ENCODE results near the gene BCL11A. TPM values are rescaled to one million over a fixed set of nuclear protein-coding genes. Genes with fewer than 3 reads are reported as not detected.

BCL11A gene
- total RNA-seq, 1 experiment from 2014 or later = 1.3 TPM

GRCh38 chr2:60598271-60598670, 44.8 kb upstream of the BCL11A start:
- no peak overlapping the region for H3K27ac ChIP-seq (ENCODE audit: low read depth, low read length, poor library complexity, severe bottlenecking)
- no peak for TF ChIP-seq CTCF (conservative IDR thresholded peaks at IDR 0.05; ENCODE audit: low read depth, low read length)
- TF ChIP-seq EZH2 (IDR thresholded peaks at IDR 0.05; ENCODE audit: borderline replicate concordance, low read depth, low read length, poor library complexity, severe bottlenecking) = no peak
- no peaks in the 10 kb centered on the region for H3K9me3 ChIP-seq (ENCODE audit: low read depth, low read length, poor library complexity, severe bottlenecking)
- ChIA-PET POLR2A (ENCODE audit: low non-redundant PET) (no interaction called here), CTCF (no interaction called here)
- no peaks in the 10 kb centered on the region for H3K36me3 ChIP-seq (ENCODE audit: insufficient read depth, low read length, poor library complexity, severe bottlenecking)
- BruUV-seq (replicated peaks) = no TSS peak
- H3K4me1 ChIP-seq (ENCODE audit: insufficient read depth, low read length, poor library complexity, severe bottlenecking) = no peaks in the 10 kb centered on the region
- DNase-seq (ENCODE audit: low spot score) = no peak
- no peak overlapping the region for H3K4me3 ChIP-seq (ENCODE audit: low read depth, low read length, poor library complexity, severe bottlenecking)
- intact Hi-C loops (cut with micrococcal nuclease; ENCODE audit: unreplicated experiment) = no loop called here
- H3K27me3 ChIP-seq (replicated peaks; ENCODE audit: insufficient read depth, low read depth, low read length, poor library complexity) = peaks cover 13% of the 10 kb centered on the region

- Histone ChIP-seq H3K4me3 (ENCODE audit: low read depth, low read length, poor library complexity, severe bottlenecking) (no peak overlapping the region), H3K36me3 (ENCODE audit: insufficient read depth, low read length, poor library complexity, severe bottlenecking) (no peaks in the 10 kb centered on the region), H3K9me3 (ENCODE audit: low read depth, low read length, poor library complexity, severe bottlenecking) (peaks cover 8% of the 10 kb centered on the region), H3K27ac (ENCODE audit: low read depth, low read length, poor library complexity, severe bottlenecking) (no peak overlapping the region), H3K4me1 (ENCODE audit: insufficient read depth, low read length, poor library complexity, severe bottlenecking) (no peaks in the 10 kb centered on the region), H3K27me3 (replicated peaks; ENCODE audit: insufficient read depth, low read depth, low read length, poor library complexity) (peaks cover 3% of the 10 kb centered on the region)
- TF ChIP-seq CTCF (conservative IDR thresholded peaks at IDR 0.05; ENCODE audit: low read depth, low read length) = no peak
- no peak for TF ChIP-seq EZH2 (IDR thresholded peaks at IDR 0.05; ENCODE audit: borderline replicate concordance, low read depth, low read length, poor library complexity, severe bottlenecking)
- intact Hi-C loops (cut with micrococcal nuclease; ENCODE audit: unreplicated experiment) = no loop called here
- ChIA-PET POLR2A (ENCODE audit: low non-redundant PET) (no interaction called here), CTCF (no interaction called here)
- BruUV-seq (replicated peaks) = no TSS peak
- DNase-seq (ENCODE audit: low spot score) = no peak
Measured at GRCh38 chr2:60597346-60597745, 43.9 kb upstream of the BCL11A start.

- CTCF ChIA-PET = no interaction called here
- intact Hi-C loops (cut with micrococcal nuclease; ENCODE audit: unreplicated experiment) = no loop called here
- no peak overlapping the region for H3K4me3 ChIP-seq (ENCODE audit: low read depth, low read length, poor library complexity, severe bottlenecking)
- H3K36me3 ChIP-seq (ENCODE audit: insufficient read depth, low read length, poor library complexity, severe bottlenecking) = no peaks in the 10 kb centered on the region
- peaks cover 3% of the 10 kb centered on the region for H3K27me3 ChIP-seq (replicated peaks; ENCODE audit: insufficient read depth, low read depth, low read length, poor library complexity)
- H3K9me3 ChIP-seq (ENCODE audit: low read depth, low read length, poor library complexity, severe bottlenecking) = peaks cover 12% of the 10 kb centered on the region
- POLR2A ChIA-PET (ENCODE audit: low non-redundant PET) = no interaction called here
- TF ChIP-seq EZH2 (IDR thresholded peaks at IDR 0.05; ENCODE audit: borderline replicate concordance, low read depth, low read length, poor library complexity, severe bottlenecking) = no peak
- TF ChIP-seq CTCF (conservative IDR thresholded peaks at IDR 0.05; ENCODE audit: low read depth, low read length) = no peak
- DNase-seq (ENCODE audit: low spot score) = no peak
- no TSS peak for BruUV-seq (replicated peaks)
- H3K4me1 ChIP-seq (ENCODE audit: insufficient read depth, low read length, poor library complexity, severe bottlenecking) = no peaks in the 10 kb centered on the region
- H3K27ac ChIP-seq (ENCODE audit: low read depth, low read length, poor library complexity, severe bottlenecking) = no peak overlapping the region
Measured at GRCh38 chr2:60596411-60596810, 43.0 kb upstream of the BCL11A start.

All from A673 (cell line).